Retinal pigment epithelial cell (primary cell): Measurements from ENCODE around the gene ADGRG2.

Source experiments
- DNase-seq: peaks from one replicate; pipeline ENCODE4 v3.0.0-alpha.2; 2010; ENCODE audit warnings: low read depth
- H3K4me3 ChIP-seq: 2 replicates; pipeline ENCODE4 v1.5.1; 2011; ENCODE audit warnings: mild to moderate bottlenecking, low read length, control low read depth, moderate library complexity
- TF ChIP-seq, protein P1 (sequence below): conservative IDR thresholded peaks from 2 replicates; pipeline ENCODE4 v1.5.1; 2011; ENCODE audit warnings: low read depth, low read length, control low read depth, inconsistent platforms

The ADGRG2 gene, protein sequence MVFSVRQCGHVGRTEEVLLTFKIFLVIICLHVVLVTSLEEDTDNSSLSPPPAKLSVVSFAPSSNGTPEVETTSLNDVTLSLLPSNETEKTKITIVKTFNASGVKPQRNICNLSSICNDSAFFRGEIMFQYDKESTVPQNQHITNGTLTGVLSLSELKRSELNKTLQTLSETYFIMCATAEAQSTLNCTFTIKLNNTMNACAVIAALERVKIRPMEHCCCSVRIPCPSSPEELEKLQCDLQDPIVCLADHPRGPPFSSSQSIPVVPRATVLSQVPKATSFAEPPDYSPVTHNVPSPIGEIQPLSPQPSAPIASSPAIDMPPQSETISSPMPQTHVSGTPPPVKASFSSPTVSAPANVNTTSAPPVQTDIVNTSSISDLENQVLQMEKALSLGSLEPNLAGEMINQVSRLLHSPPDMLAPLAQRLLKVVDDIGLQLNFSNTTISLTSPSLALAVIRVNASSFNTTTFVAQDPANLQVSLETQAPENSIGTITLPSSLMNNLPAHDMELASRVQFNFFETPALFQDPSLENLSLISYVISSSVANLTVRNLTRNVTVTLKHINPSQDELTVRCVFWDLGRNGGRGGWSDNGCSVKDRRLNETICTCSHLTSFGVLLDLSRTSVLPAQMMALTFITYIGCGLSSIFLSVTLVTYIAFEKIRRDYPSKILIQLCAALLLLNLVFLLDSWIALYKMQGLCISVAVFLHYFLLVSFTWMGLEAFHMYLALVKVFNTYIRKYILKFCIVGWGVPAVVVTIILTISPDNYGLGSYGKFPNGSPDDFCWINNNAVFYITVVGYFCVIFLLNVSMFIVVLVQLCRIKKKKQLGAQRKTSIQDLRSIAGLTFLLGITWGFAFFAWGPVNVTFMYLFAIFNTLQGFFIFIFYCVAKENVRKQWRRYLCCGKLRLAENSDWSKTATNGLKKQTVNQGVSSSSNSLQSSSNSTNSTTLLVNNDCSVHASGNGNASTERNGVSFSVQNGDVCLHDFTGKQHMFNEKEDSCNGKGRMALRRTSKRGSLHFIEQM

DNA sequence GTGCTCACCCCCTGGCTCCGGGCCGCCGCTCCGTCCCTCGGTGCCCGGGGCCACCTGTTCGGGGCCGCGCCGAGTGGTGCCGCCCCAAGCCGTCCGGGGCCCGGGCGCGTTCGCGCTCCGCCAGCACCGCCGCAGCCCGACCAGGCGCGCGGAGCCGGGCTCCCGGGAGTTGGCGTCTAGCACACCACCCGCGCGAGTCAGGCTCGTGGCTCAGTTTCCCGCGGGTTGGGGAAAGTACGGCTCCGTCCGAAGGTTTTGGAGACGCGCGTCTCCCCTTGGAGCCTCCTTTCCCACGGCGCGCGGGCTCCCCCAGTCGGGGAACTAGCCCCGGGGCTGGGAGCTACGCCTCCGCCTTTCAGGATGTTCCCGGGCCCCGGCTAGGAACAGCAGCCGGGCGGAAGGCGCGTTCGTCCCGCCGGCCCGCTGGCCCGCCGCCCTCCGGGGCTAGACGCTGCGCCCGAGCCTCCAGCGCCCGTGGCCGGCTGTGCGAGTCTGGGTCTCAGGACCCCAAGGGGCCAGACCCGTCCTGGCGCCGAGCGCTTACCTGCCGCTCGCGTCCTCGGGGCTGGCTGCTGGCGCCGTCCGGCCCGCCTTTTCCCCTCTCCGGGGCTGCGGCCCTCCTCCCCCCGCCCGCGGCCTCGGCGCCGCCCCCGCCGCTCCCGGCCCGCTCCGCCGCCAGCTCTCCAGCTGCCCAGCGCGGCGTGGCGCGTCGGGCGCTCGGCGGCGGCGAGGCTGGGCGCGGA lies at the start of gene ADGRG2:
TSS of gene ADGRG2 (minus strand) at position 571 of the 743 bp plus-strand sequence. CDS start 53,634 bp downstream, outside the sequence.
- H3K4me3 ChIP-seq, result peak within 1 kb of the TSS; percentile 12
- TF ChIP-seq, protein P1, sequence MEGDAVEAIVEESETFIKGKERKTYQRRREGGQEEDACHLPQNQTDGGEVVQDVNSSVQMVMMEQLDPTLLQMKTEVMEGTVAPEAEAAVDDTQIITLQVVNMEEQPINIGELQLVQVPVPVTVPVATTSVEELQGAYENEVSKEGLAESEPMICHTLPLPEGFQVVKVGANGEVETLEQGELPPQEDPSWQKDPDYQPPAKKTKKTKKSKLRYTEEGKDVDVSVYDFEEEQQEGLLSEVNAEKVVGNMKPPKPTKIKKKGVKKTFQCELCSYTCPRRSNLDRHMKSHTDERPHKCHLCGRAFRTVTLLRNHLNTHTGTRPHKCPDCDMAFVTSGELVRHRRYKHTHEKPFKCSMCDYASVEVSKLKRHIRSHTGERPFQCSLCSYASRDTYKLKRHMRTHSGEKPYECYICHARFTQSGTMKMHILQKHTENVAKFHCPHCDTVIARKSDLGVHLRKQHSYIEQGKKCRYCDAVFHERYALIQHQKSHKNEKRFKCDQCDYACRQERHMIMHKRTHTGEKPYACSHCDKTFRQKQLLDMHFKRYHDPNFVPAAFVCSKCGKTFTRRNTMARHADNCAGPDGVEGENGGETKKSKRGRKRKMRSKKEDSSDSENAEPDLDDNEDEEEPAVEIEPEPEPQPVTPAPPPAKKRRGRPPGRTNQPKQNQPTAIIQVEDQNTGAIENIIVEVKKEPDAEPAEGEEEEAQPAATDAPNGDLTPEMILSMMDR, result peak; percentile 18
- DNase-seq, result no peak

DNA sequence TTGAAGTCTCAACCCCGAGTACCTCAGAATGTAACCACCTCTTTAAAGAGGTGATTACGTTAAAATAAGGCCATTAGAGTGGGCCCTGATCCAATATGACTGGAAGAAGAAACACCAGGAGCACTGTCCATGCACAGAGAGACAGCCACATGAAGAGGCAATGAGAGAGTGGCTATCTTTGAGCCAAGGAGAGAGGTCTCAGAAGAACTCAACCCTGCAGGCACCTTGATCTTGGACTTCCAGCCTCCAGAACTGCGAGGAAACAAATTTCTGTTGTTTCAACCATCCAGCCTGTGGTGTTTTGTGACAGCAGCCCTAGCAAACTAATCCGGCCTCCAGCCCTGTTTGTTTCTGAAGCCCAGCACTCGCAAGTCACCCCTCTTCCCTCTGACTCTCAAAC lies 46.3 kb upstream of the ADGRG2 start:
- TF ChIP-seq, protein P1, result no peak
- DNase-seq, result no peak
- no peak overlapping the region for H3K4me3 ChIP-seq

DNA sequence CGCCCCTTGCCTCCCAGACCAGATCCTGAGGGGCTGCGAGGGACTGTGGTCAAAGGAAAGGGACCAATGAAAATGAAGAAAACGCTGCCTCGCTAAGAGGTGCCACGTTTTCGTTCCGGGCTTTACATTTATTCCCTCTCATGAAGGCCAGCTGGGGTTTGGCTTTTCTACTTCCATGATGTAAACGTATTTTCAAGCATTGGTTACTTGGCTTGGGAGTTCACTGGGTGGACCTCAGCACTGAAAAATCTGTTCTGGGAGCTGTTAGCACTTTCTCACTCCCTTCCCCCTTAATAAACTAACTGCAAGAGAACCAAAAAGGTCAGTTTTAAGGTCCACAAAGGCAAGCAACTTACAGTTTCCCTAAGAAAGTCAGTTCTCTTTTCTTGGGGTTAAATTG lies 40.6 kb upstream of the ADGRG2 start:
- TF ChIP-seq, protein P1, result no peak
- no peak overlapping the region for H3K4me3 ChIP-seq
- no peak for DNase-seq

DNA sequence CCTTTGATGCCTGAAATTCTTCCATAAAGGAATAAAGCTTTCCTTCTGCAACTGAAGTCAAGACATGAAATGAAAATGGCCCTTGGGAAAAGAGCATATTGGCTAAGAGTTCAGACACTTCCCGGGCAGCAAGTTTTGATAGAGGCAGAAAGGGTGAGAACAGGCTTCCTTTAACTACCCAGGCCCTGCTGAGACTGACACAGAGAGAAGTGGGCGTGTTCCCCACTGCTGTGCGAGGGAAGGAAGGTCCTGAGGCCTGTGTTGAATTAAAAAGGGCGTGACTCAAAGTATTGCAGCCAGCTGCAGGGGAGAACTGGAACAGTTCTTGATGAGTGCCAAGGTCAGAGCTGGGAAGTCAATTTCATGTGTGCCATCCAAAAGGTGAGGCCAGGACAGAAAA lies 33.9 kb upstream of the ADGRG2 start:
- no peak overlapping the region for H3K4me3 ChIP-seq
- DNase-seq, result no peak
- TF ChIP-seq, protein P1, result no peak

DNA sequence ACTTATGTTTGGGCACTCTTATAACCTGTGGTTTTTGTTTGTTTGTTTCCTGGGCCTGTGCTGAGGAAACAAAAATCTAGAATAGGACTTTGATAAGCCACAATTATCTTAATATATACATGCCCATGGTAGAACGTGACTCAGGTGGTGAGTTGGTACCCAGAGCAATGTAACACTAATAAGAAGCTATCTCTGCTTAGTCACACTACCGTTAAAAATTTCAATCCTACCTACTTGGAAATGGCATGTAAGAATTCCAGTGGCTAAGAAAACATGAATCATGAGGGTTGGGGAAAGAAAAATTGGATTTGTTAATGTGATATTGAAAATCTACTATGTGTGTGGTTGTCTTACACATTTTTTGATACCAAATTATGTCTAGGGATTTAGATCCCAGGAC lies 30.5 kb upstream of the ADGRG2 start:
- no peak for DNase-seq
- H3K4me3 ChIP-seq, result no peak overlapping the region
- TF ChIP-seq, protein P1, result no peak

DNA sequence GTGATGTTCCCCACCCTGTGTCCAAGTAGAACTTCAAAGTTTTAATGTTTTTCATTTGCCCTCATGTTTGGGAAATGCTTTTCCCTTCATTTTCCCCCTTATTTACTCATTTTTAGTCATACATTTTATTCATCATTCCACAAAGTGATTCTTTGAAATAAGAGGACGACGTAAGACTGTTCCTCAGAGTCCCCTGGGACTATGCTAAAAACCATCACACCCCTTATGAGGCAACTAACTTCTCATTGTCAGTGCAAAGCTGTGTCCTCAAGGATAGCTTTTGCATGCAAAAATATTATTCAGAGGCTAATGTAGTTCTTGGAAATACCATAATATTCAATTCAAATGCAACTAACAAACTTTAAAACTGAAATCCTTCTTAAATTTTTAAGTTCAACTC lies 14.8 kb upstream of the ADGRG2 start:
- no peak overlapping the region for H3K4me3 ChIP-seq
- DNase-seq, result no peak
- TF ChIP-seq, protein P1, result no peak
